ENCODE data around the gene LPO.

DNA sequence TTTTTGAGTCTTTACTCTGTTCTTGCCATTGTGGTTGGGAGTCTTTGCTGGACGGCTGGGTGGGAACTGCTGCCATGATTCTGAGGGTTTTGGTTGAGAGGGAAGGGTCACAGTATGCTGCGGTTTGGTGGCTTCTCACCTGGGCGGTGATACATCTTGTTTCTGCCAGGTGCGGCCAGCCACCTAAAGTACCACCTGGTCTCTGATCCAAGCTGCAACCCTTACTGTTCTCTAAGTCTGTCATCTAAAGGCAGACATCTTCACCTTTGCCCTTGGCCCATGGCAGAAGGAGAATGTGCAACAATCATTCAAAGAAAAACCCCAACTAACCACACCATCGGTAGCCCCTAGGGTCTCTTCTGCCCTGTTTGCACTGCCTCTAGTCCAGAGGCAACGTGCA lies 62.0 kb downstream of the LPO start:
- TF ChIP-seq, protein P1, sequence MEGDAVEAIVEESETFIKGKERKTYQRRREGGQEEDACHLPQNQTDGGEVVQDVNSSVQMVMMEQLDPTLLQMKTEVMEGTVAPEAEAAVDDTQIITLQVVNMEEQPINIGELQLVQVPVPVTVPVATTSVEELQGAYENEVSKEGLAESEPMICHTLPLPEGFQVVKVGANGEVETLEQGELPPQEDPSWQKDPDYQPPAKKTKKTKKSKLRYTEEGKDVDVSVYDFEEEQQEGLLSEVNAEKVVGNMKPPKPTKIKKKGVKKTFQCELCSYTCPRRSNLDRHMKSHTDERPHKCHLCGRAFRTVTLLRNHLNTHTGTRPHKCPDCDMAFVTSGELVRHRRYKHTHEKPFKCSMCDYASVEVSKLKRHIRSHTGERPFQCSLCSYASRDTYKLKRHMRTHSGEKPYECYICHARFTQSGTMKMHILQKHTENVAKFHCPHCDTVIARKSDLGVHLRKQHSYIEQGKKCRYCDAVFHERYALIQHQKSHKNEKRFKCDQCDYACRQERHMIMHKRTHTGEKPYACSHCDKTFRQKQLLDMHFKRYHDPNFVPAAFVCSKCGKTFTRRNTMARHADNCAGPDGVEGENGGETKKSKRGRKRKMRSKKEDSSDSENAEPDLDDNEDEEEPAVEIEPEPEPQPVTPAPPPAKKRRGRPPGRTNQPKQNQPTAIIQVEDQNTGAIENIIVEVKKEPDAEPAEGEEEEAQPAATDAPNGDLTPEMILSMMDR (IDR thresholded peaks at IDR 0.05; ENCODE audit: low read length), result no peak
- no peak for TF ChIP-seq EZH2 (optimal IDR thresholded peaks at IDR 0.05; ENCODE audit: low read depth, low read length)

All from MM.1S (cell line).